Right lobe of liver (tissue), 6 donors: ENCODE results near the gene PTGFRN. TPM values are rescaled to one million over a fixed set of nuclear protein-coding genes. Genes with fewer than 3 reads are reported as not detected.

ENCODE experiments used
- ATAC-seq, 4 donors: fragments of 200-7000 bp; cut with Tn5 transposase; one replicate each; pipeline ENCODE4 v1.9.1; 2020; ENCODE audit warnings: mild to moderate bottlenecking in 4 of 4, moderate library complexity in 4 of 4
- DNase-seq, 3 donors: peaks; one replicate each; pipeline ENCODE4 v3.0.0-alpha.2; 2020
- H3K27ac ChIP-seq, 3 donors: fragments of 200-600 bp; one replicate each; pipeline ENCODE4 v1.8.0; 2022
- H3K27me3 ChIP-seq, 2 donors: fragments of 200-600 bp; one replicate each; pipeline ENCODE4 v1.8.0; 2022
- H3K36me3 ChIP-seq, 4 donors: fragments of 200-600 bp; sonication (generic) in 1 of 4; one replicate each; pipeline versions ENCODE4 v1.5.1 to v1.8.0; 2017 to 2022; ENCODE audit warnings: control low read depth in 1 of 4
- H3K4me1 ChIP-seq, 4 donors: fragments of 200-600 bp; sonication (generic) in 1 of 4; one replicate each; pipeline versions ENCODE4 v1.5.1 to v1.8.0; 2017 to 2022; ENCODE audit warnings: control low read depth in 1 of 4
- H3K4me3 ChIP-seq, 3 donors: fragments of 200-600 bp; one replicate each; pipeline ENCODE4 v1.8.0; 2022
- H3K9me3 ChIP-seq, 4 donors: fragments of 200-600 bp; sonication (generic) in 1 of 4; one replicate each; pipeline versions ENCODE4 v1.5.1 to v1.8.0; 2017 to 2022; ENCODE audit warnings: control low read depth in 1 of 4
- CTCF ChIP-seq, 4 donors: fragments of 200-600 bp in 3 of 4; fragments of 450-650 bp in 1 of 4; IDR thresholded peaks; one replicate each; pipeline versions ENCODE4 v1.5.1 to v1.8.0; 2016 to 2022; ENCODE audit warnings: antibody characterized with exemption in 4 of 4, mild to moderate bottlenecking in 2 of 4
- POLR2A ChIP-seq: fragments of 450-650 bp; IDR thresholded peaks from one replicate; pipeline ENCODE4 v1.6.1; 2017; ENCODE audit warnings: antibody characterized with exemption, mild to moderate bottlenecking
- WGBS: methylation state at CpG from one replicate; pipeline ENCODE4 v1.1.6; 2018; ENCODE audit warnings: low coverage, low lambda C conversion rate; ENCODE audit not compliant: insufficient coverage; ENCODE audit errors: missing lambda C conversion rate; 5-methylcytosine and 5-hydroxymethylcytosine counted together
- intact Hi-C, 2 donors: fragments of 100-400 bp; cut with DNase I; formaldehyde crosslinking; loops; one replicate each; pipeline versions ENCODE4 v1.11.2 to v1.14.1; 2022
- total RNA-seq, 6 experiments: library from RNA; depleted of rRNA in 2 of 6; stranded (reverse); fragments of >200 nt in 2 of 6; fragmentation: NEBNext Ultra II Directional in 3 of 6; extraction: Animal tissue kit (Norgen Biotek cat#: 25700) in 3 of 6; gene quantifications; one replicate each; pipeline versions ENCODE4 v1.1.0 to v1.2.4, GENCODE V29; 2016 to 2023
- donor health status: DM: no; HTN: yes; CAD: no.
- donor health status: DM: no; HTN: no; CAD: no.
- donor health status: DM: no; HTN: no; CAD: no.
- donor health status: DM: no; HTN: yes; CAD: no.
- donor health status: DM: no; HTN: yes; CAD: no.

PTGFRN gene
- total RNA-seq, 6 experiments from 2014 or later, result 12.6 to 28.1 (median 17.5) TPM

- H3K9me3 ChIP-seq, result no peaks in the 10 kb centered on the region
- 80% methylated on average over 1 of the region's 2 CpGs for WGBS
- ATAC-seq (peak in 3 of 4 donors; percentile 27 to 47 (median 39)), DNase-seq (no peak)
- H3K27me3 ChIP-seq, result no peaks in the 10 kb centered on the region
- TF ChIP-seq POLR2A, result no peak
- no peak for TF ChIP-seq CTCF (IDR thresholded peaks at IDR 0.05)
- H3K27ac ChIP-seq, result no peak overlapping the region
- intact Hi-C loops, result no loop called here
- no peaks in the 10 kb centered on the region for H3K36me3 ChIP-seq
- H3K4me3 ChIP-seq, result no peak overlapping the region
- H3K4me1 ChIP-seq, result peaks cover 0 to 4% (median 0%) of the 10 kb centered on the region in 4 donors
Measured at GRCh38 chr1:117003223-117003875, 93.6 kb downstream of the PTGFRN start.

GRCh38 chr1:117007719-117008013 is 98.0 kb downstream of the PTGFRN start:
- H3K27me3 ChIP-seq, result no peaks in the 10 kb centered on the region
- intact Hi-C loops, result no loop called here
- no peaks in the 10 kb centered on the region for H3K9me3 ChIP-seq
- H3K27ac ChIP-seq, result no peak overlapping the region
- no peaks in the 10 kb centered on the region for H3K36me3 ChIP-seq
- no peak for ATAC-seq
- no peak for TF ChIP-seq POLR2A
- no peak for TF ChIP-seq CTCF (IDR thresholded peaks at IDR 0.05)
- no peak for DNase-seq
- H3K4me1 ChIP-seq, result peaks cover 0 to 4% (median 0%) of the 10 kb centered on the region in 4 donors
- H3K4me3 ChIP-seq, result no peak overlapping the region
- 85% methylated on average over 2 of the region's 2 CpGs for WGBS

- intact Hi-C loops, result no loop called here
- Histone ChIP-seq H3K36me3 (no peaks in the 10 kb centered on the region), H3K27me3 (no peaks in the 10 kb centered on the region), H3K9me3 (no peaks in the 10 kb centered on the region), H3K4me1 (peaks cover 0 to 4% (median 0%) of the 10 kb centered on the region in 4 donors), H3K27ac (no peak overlapping the region), H3K4me3 (no peak overlapping the region)
- no peak for TF ChIP-seq CTCF (IDR thresholded peaks at IDR 0.05)
- no peak for TF ChIP-seq POLR2A
- no peak for ATAC-seq
- 60% methylated on average over 2 of the region's 2 CpGs for WGBS
- no peak for DNase-seq
Measured at GRCh38 chr1:117008656-117009055, 98.9 kb downstream of the PTGFRN start.

- intact Hi-C loops, result no loop called here
Measured at GRCh38 chr1:117009132-117009531, 99.4 kb downstream of the PTGFRN start.

More at GRCh38 chr1:117009132-117009531, 99.4 kb downstream of the PTGFRN start:
- Histone ChIP-seq H3K36me3 (no peaks in the 10 kb centered on the region), H3K4me1 (peaks cover 0 to 4% (median 0%) of the 10 kb centered on the region in 4 donors), H3K4me3 (no peak overlapping the region), H3K27ac (no peak overlapping the region), H3K9me3 (no peaks in the 10 kb centered on the region), H3K27me3 (no peaks in the 10 kb centered on the region)
- no peak for TF ChIP-seq CTCF (IDR thresholded peaks at IDR 0.05)
- TF ChIP-seq POLR2A, result no peak
- no peak for DNase-seq
- 54% methylated on average over 3 of the region's 3 CpGs for WGBS
- peak; percentile 19 to 56 (median 47) for ATAC-seq
